GM19324 (cell line): ENCODE results near the gene HSPA5.
"Not testable (repeated sequence)": the region's sequence is repeated elsewhere in the genome, so short reads cannot be mapped to it uniquely, and the experiment has no call there.

ENCODE experiments used
- ATAC-seq: cut with Tn5 transposase; IDR thresholded peaks from one replicate; pipeline ENCODE4 v1.9.1; 2021; ENCODE audit warnings: mild to moderate bottlenecking, moderate library complexity; ENCODE audit not compliant: unreplicated experiment, low FRiP score

Gene HSPA5

DNA sequence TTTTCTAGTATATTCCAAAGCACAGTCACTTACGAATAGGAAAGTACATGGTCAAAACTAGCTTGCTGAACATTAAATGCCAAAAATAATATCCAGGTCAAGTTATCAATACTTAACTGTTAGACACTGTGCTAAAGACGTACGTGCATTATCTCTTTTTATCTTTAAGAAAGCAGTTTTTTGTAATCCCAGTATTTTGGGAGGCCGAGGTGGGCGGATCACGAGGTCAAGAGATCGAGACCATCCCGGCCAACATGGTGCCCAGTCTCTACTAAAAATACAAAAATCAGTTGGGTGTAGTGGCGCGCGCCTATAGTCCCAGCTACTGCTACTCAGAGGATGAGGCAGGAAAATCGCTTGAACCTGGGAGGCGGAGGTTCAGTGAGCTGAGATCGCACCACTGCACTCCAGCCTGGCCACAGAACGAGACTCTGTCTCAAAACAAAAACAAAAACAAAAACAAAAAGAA is 2.7 kb upstream of the HSPA5 start:
- ATAC-seq = no peak

DNA sequence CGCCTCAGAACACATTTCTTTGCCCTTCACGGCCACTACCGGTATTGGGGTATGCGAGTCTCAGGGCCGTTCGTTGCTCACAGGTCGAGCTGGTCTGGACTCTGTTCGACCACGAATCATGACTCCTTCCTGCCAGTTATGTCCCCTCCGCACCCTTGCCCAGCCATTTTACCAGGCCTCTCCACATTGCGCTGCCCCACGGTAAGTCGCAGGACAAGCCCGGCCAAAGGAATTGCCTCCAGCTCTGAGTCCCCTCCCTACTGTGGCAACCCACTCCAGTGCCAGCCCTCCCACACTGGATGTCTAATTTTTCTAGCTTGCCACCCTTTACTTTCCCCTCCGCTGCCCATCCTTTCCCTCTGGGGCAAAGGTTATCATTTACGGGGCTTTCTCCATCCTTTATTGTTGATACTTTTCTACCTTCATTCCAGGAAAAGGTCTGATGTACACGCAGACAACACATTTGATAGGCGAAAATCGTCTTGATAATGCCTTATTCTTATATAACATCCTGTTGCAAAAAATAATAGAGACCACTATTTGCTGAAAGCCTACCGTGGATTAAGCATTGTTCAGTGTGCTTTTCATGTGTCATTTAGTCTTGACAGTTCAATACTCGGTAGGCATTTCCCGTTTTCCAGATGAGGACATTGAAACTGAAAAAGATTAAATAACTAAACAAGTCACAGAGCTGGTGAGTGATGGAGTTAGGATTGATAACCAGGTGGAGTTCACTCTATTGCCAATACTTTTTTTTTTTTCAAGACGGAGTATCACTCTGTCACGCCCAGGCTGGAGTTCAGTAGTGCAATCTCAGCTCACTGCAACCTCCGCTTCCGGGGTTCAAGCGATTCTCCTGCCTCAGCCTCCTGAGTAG is 958 bp upstream of the HSPA5 start:
- ATAC-seq = no peak

DNA sequence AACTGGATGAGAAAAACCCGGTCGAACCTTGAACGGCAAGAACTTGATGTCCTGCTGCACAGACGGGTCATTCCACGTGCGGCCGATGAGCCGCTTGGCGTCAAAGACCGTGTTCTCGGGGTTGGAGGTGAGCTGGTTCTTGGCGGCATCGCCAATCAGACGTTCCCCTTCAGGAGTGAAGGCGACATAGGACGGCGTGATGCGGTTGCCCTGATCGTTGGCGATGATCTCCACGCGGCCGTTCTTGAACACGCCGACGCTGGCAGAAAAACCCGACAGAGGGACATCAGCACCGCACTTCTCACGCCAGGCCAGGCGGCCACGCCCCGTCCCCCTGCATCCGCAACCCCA is 519 bp downstream of the HSPA5 start:
- no peak for ATAC-seq

DNA sequence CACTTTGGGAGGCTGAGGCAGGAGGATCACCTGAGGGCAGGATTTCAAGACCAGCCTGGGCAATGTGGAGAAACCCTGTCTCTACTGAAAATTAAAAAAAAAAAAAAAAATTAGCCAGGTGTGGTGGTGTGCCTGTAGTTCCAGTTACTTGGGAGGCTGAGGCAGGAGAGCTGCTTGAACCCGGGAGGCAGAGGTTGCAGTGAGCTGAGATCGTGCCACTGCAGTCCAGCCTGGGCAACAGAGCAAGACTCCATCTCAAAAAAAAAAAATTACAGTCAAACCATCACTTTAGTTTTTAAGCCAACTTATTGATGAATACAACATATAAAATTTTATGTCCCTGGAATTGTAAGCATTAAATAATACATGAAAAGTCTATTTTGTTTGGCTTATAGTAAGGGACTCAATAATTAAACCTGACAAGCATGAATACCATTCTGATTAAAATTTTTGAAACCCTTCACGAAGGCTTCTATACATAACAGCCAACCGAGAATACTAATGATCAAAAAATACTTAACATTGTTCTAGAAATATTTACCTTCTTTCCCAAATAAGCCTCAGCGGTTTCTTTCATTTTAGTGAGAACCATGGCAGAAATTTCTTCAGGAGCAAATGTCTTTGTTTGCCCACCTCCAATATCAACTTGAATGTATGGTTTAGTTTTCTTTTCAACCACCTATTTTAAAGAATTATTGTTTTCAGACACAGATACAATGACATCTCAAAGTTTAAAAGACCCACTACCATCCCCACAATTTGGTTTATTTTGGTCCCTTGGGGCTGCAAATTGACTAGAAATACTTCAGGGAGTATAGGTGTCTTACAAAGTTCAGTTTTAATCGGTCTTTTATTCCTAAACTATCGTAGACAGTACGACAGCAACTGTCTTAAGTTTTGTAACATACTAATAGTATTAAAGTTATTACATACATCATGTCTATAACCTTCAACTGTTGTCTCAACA is 1.2 kb downstream of the HSPA5 start:
- no peak for ATAC-seq

- no peak for ATAC-seq
Observed at GRCh38 chr9:125238915-125239446, 2.2 kb downstream of the HSPA5 start.

DNA sequence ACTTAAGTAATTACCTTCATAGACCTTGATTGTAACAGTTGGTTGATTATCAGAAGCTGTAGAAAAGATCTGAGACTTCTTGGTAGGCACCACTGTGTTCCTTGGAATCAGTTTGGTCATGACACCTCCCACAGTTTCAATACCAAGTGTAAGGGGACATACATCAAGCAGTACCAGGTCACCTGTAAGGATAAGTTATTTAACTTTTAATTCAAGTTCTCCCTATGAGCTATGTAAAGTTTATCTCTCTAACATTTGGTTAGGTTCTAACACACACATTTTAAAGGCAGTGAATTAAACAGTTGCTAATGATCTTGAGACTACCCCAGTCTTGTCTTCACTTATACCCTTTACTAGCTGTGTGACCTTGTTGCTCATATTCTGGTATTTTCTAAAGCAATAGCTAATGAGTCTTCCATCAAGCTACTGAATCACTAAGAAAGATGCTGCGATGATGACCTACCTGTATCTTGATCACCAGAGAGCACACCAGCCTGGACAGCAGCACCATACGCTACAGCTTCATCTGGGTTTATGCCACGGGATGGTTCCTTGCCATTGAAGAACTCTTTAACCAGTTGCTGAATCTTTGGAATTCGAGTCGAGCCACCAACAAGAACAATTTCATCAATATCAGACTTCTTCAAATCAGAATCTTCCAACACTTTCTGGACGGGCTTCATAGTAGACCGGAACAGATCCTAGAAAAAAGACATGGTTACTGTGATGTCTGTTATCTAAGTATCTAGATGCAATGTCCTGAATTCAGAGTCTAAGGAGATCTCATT is 2.8 kb downstream of the HSPA5 start:
- no peak for ATAC-seq

- ATAC-seq = not testable (repeated sequence)
Observed at GRCh38 chr9:125236520-125237159, 4.5 kb downstream of the HSPA5 start.

DNA sequence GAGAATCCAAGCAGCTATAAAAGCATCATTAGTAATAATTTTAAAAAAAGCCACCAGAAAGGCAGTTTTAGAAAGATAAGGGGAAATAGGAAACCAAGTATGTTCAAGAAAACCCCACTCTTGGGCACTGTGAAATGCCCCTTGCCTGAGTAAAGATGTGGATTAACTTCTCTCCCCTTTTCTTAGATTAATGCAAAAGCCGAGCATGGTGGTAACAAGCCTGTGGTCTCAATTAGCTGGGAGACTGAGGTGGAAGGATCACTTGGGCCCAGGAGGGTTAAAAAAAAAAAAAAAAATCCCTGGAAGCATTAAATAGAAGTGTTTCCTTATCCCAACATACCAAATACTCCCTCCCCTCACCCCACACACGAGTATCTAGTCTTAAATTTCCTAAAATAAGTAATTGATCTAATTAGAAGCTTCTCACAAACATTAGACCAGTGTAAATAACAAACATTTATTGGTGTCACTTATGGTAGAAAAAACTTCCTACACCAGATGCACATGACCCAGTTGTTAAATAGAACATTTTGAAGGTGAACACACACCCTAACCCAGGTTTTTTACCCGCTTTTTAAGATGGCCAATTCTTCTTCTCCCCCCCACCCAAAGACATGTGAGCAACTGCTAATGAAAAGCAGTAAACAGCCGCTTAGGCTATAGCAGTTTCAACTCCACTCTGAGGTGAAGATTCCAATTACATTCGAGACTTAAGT is 5.2 kb downstream of the HSPA5 start:
- ATAC-seq = no peak

- ATAC-seq = not testable (repeated sequence)
Observed at GRCh38 chr9:125234099-125234498, 7.0 kb downstream of the HSPA5 start.

- ATAC-seq = no peak
Observed at GRCh38 chr9:125233678-125234077, 7.5 kb downstream of the HSPA5 start.

- no peak for ATAC-seq
Observed at GRCh38 chr9:125227761-125228160, 13.4 kb downstream of the HSPA5 start.

DNA sequence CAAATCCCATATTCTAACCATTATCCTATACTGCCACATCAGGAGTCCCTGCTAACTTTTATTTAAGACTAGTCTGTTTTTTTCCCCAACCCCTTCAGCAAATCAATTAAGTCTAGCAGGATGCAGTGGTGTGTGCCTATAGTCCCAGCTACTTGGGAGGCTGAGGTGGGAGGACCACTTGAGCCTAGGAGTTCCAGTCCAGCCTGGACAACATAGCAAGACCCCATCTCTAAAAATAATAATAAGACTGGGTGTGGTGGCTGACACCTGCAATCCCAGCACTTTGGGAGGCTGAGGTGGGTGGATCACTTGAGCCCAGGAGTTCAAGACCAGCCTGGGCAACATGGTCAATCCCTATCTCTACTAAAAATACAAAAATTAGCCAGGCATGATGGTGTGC is 16.3 kb downstream of the HSPA5 start:
- not testable (repeated sequence) for ATAC-seq

GRCh38 chr9:125218621-125219020 is 22.5 kb downstream of the HSPA5 start:
- ATAC-seq = no peak

- no peak for ATAC-seq
Observed at GRCh38 chr9:125214186-125214585, 27.0 kb downstream of the HSPA5 start.

GRCh38 chr9:125204477-125204876 is 36.7 kb downstream of the HSPA5 start:
- no peak for ATAC-seq

DNA sequence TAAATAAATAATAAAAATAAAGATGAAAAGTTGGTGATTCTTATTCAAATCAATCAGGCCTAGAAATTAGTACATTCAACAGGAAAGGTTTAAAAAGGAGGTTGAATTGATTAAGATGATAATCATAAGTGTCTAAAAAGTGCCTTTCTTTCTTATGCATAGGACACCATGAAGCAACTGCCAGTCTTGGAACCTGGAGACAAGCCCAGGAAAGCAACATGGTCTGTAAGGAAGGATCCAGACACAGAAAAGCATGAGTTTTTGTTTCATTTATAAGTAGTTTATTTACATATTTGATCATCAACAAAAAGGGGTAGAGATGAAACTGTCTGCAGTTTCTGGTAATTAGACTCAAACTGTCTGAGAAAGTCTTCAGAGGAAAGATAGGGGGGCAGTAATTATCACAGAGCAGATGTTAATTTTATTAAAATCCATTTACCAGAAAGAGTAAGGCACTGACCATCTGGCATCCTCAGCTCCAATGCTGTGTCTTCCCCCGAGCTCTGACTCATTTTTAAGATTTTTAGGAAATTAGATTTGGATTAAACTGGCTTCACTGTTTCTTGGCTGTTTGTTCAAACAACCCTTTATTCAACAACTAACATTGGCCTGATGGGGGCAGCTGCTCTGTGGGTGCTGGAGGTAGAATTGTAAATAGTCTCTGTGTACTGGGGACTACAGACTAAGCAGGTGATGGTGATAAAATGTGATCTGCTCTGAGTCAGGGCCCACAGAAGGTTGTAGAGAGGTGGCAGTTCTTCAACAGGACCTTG is 38.1 kb downstream of the HSPA5 start:
- ATAC-seq = no peak

- peak; percentile 97 for ATAC-seq
Observed at GRCh38 chr9:125200216-125201047, 40.7 kb downstream of the HSPA5 start, which contains the start of gene RABEPK. TSS of gene RABEPK (plus strand) at chr9:125200542. CDS start at chr9:125203014, 2,472 bp downstream.
